ENCODE results near the gene BATF3.
A peak's percentile ranks its signal among the peaks of the same experiment; 100 is the strongest.

BATF3 gene

DNA sequence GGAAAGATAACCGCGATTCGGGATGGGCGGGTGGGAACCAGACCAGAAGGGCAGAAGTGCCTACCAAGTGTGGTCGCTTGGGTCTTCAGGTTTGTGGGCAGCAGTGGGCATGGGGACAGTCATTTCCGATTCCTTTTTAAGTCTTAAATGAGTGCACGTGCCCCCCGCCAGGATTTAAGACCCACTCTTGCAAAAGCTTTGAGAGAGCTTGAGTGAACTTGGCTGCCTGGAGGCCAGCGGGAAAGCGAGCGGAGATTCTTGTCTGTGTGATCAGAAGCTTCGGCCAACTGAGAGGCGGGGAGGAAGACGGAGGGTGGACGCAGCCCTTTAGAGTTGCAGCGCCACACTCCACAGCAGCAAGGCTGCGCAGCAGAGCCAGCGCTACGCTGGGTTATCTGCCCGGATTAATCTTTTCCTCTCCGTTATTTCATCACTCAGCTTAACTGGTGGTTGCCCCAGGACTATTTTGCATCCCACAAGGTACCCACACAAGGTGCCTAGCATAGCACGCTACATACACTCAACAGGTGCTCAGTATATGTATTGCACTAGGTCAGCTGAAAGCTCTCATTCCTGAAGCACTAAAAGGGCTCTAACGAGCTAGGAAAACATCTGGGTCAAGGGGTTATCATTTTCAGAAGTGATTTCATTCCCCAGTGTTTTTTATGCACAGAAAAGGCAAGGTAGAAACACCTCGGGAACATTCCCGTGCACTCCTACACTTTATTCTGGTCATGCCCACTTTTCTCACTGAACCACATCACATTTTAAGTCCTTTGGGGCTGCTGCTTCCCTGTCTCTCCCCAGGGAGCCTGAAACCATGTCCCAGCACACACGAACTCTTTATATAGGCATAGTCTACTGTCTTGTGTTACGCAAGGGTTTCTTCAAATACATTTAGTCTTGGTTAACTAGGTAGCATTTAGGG is 1.5 kb upstream of the BATF3 start:
- H3K4me2 ChIP-seq (ENCODE audit: low read depth, low read length, poor library complexity, severe bottlenecking), result no peak overlapping the region

DNA sequence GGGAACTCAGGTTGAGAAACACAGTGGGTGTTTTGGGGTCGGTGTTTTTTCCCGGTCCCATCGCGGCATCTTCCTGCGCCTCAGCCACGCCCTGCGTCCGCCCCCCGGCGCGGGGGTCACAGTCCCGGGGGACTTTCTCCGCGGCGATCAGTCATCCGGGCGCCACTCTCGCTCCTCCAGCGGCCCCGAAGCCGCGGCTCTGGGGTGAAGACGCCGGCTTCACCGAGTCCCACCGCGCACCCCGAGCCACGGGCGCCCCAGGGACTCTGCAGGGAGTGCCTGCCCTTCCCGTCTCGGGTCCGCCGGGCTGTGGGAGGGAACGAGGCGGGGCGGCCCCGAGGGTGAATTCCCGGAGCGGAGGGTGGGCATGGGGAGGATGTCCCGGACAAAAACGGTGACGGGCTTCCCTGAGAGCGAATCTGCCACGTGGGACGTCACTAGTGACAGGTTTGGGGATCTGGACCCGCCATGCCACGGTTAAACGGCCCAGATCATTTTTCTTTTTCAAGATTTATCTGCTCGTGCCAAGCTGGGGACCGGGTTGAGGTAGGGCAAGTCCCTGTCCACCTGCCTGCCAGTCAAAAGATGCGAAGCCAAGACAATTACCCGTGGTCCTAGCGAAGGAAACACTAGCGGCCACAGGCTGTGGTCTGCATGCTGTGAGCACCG is 717 bp upstream of the BATF3 start:
- peak overlapping the region; percentile 95 for H2AFZ ChIP-seq (ENCODE audit: low read depth, low read length, severe bottlenecking)
- no peaks in the 10 kb centered on the region for H3K9me3 ChIP-seq (ENCODE audit: insufficient read depth, low read length)
- no peak overlapping the region for H3K27ac ChIP-seq (ENCODE audit: low read depth, low read length)
- TF ChIP-seq, protein P1, sequence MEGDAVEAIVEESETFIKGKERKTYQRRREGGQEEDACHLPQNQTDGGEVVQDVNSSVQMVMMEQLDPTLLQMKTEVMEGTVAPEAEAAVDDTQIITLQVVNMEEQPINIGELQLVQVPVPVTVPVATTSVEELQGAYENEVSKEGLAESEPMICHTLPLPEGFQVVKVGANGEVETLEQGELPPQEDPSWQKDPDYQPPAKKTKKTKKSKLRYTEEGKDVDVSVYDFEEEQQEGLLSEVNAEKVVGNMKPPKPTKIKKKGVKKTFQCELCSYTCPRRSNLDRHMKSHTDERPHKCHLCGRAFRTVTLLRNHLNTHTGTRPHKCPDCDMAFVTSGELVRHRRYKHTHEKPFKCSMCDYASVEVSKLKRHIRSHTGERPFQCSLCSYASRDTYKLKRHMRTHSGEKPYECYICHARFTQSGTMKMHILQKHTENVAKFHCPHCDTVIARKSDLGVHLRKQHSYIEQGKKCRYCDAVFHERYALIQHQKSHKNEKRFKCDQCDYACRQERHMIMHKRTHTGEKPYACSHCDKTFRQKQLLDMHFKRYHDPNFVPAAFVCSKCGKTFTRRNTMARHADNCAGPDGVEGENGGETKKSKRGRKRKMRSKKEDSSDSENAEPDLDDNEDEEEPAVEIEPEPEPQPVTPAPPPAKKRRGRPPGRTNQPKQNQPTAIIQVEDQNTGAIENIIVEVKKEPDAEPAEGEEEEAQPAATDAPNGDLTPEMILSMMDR (IDR thresholded peaks at IDR 0.05; ENCODE audit: insufficient read depth, low read length, poor library complexity, severe bottlenecking), result no peak
- TF ChIP-seq EZH2phosphoT487 (conservative IDR thresholded peaks at IDR 0.05; ENCODE audit: low read length), result 0 out of 2 replicates have a peak, but pooled peaks have one; percentile 89
- H3K9me2 ChIP-seq (replicated peaks; ENCODE audit: insufficient read depth, low read length), result no peaks in the 10 kb centered on the region
- H3K9ac ChIP-seq (ENCODE audit: low read length), result peak overlapping the region; percentile 55
- H3K79me2 ChIP-seq (ENCODE audit: insufficient read depth, low read length), result no peaks in the 10 kb centered on the region
- H3K4me2 ChIP-seq (ENCODE audit: low read depth, low read length, poor library complexity, severe bottlenecking), result peak overlapping the region; percentile 90
- H3K4me3 ChIP-seq (ENCODE audit: insufficient read depth, low read length, poor library complexity, severe bottlenecking), result peak overlapping the region; percentile 75
- no peaks in the 10 kb centered on the region for H4K20me1 ChIP-seq (ENCODE audit: low read depth, low read length)
- H3F3A ChIP-seq (ENCODE audit: insufficient read depth), result peaks cover 20% of the 10 kb centered on the region
- H3K27me3 ChIP-seq (ENCODE audit: low read length), result no peaks in the 10 kb centered on the region
- no peaks in the 10 kb centered on the region for H3K36me3 ChIP-seq (ENCODE audit: low read length)

More for the DNA sequence above, 1.5 kb upstream of the BATF3 start:
- H3K79me2 ChIP-seq (ENCODE audit: insufficient read depth, low read length), result no peaks in the 10 kb centered on the region
- H3F3A ChIP-seq (ENCODE audit: insufficient read depth), result peaks cover 20% of the 10 kb centered on the region
- H3K9me2 ChIP-seq (replicated peaks; ENCODE audit: insufficient read depth, low read length), result no peaks in the 10 kb centered on the region
- H3K27ac ChIP-seq (ENCODE audit: low read depth, low read length), result no peak overlapping the region
- H3K27me3 ChIP-seq (ENCODE audit: low read length), result no peaks in the 10 kb centered on the region
- H2AFZ ChIP-seq (ENCODE audit: low read depth, low read length, severe bottlenecking), result no peak overlapping the region
- no peaks in the 10 kb centered on the region for H3K36me3 ChIP-seq (ENCODE audit: low read length)
- H3K9me3 ChIP-seq (ENCODE audit: insufficient read depth, low read length), result no peaks in the 10 kb centered on the region
- H3K4me3 ChIP-seq (ENCODE audit: insufficient read depth, low read length, poor library complexity, severe bottlenecking), result no peak overlapping the region
- TF ChIP-seq EZH2phosphoT487 (conservative IDR thresholded peaks at IDR 0.05; ENCODE audit: low read length), result no peak
- TF ChIP-seq, protein P1 (IDR thresholded peaks at IDR 0.05; ENCODE audit: insufficient read depth, low read length, poor library complexity, severe bottlenecking), result no peak
- H4K20me1 ChIP-seq (ENCODE audit: low read depth, low read length), result no peaks in the 10 kb centered on the region
- H3K9ac ChIP-seq (ENCODE audit: low read length), result no peak overlapping the region

DNA sequence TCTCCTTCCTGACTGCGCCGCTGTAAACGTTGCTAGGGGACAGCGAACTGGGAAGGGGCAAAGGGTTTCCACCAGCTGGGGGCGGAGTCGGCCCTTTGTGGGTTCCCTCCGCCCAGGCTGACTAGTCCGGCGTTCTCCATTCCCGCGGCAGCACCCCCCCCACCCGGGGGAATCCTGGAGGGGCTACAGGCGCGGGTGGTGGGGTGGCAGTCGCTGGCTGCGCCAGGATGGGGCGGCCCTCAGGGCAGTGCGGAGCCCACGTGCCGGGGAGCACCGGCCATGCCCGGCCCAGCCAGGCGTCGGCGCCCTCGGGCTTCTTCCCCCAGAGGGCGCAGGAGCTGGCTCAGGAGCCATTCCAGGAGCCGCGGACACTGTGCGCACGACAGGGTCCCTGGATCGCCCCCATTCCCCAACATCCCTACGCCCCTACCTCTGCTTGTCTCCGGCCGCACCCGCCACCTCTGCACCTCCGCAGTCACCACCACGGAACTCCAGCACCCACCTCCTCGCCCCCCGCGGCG is 476 bp downstream of the BATF3 start:
- H2AFZ ChIP-seq (ENCODE audit: low read depth, low read length, severe bottlenecking), result peak overlapping the region; percentile 84
- TF ChIP-seq, protein P1 (IDR thresholded peaks at IDR 0.05; ENCODE audit: insufficient read depth, low read length, poor library complexity, severe bottlenecking), result peak; percentile 65
- TF ChIP-seq EZH2phosphoT487 (conservative IDR thresholded peaks at IDR 0.05; ENCODE audit: low read length), result no peak
- H3F3A ChIP-seq (ENCODE audit: insufficient read depth), result peaks cover 20% of the 10 kb centered on the region
- H3K79me2 ChIP-seq (ENCODE audit: insufficient read depth, low read length), result no peaks in the 10 kb centered on the region
- peak overlapping the region; percentile 90 for H3K4me2 ChIP-seq (ENCODE audit: low read depth, low read length, poor library complexity, severe bottlenecking)
- no peaks in the 10 kb centered on the region for H3K27me3 ChIP-seq (ENCODE audit: low read length)
- no peaks in the 10 kb centered on the region for H3K9me2 ChIP-seq (replicated peaks; ENCODE audit: insufficient read depth, low read length)
- H3K36me3 ChIP-seq (ENCODE audit: low read length), result no peaks in the 10 kb centered on the region
- H3K9ac ChIP-seq (ENCODE audit: low read length), result peak overlapping the region; percentile 55
- H4K20me1 ChIP-seq (ENCODE audit: low read depth, low read length), result no peaks in the 10 kb centered on the region
- H3K9me3 ChIP-seq (ENCODE audit: insufficient read depth, low read length), result no peaks in the 10 kb centered on the region
- peak overlapping the region; percentile 75 for H3K4me3 ChIP-seq (ENCODE audit: insufficient read depth, low read length, poor library complexity, severe bottlenecking)
- no peak overlapping the region for H3K27ac ChIP-seq (ENCODE audit: low read depth, low read length)

All from SU-DHL-6 (cell line).